Hepatocyte (in vitro differentiated cells): ENCODE results near the gene RALGAPA2. TPM values are rescaled to one million over a fixed set of nuclear protein-coding genes. Genes with fewer than 3 reads are reported as not detected.

ENCODE experiments used
- DNase-seq: peaks from one replicate; pipeline ENCODE4 v3.0.0-alpha.2; 2016; ENCODE audit warnings: low spot score
- H2AFZ ChIP-seq: fragments of 200-600 bp; sonication (generic); 2 replicates; pipeline ENCODE4 v1.6.0; 2016; ENCODE audit warnings: antibody characterized with exemption, mild to moderate bottlenecking
- H3K27ac ChIP-seq: fragments of 200-600 bp; sonication (generic); 2 replicates; pipeline ENCODE4 v1.5.1; 2016; ENCODE audit warnings: mild to moderate bottlenecking
- H3K27me3 ChIP-seq: fragments of 200-600 bp; sonication (generic); 2 replicates; pipeline ENCODE4 v1.6.1; 2016
- H3K36me3 ChIP-seq: fragments of 200-600 bp; sonication (generic); replicated peaks from 2 replicates; pipeline ENCODE4 v1.5.1; 2016; ENCODE audit warnings: low read depth; ENCODE audit not compliant: insufficient read depth
- H3K4me1 ChIP-seq: fragments of 200-600 bp; sonication (generic); 2 replicates; pipeline ENCODE4 v1.5.1; 2016; ENCODE audit warnings: mild to moderate bottlenecking, moderate library complexity; ENCODE audit not compliant: insufficient read depth
- H3K4me2 ChIP-seq: fragments of 200-600 bp; sonication (generic); 2 replicates; pipeline ENCODE4 v1.6.0; 2016
- H3K4me3 ChIP-seq: fragments of 200-600 bp; sonication (generic); 2 replicates; pipeline ENCODE4 v1.5.1; 2016; ENCODE audit warnings: mild to moderate bottlenecking
- H3K79me2 ChIP-seq: fragments of 200-600 bp; sonication (generic); 2 replicates; pipeline ENCODE4 v1.6.0; 2017; ENCODE audit warnings: mild to moderate bottlenecking
- H3K9me2 ChIP-seq: fragments of 200-600 bp; sonication (generic); replicated peaks from 2 replicates; pipeline ENCODE4 v1.6.0; 2017; ENCODE audit warnings: mild to moderate bottlenecking; ENCODE audit not compliant: insufficient read depth
- H3K9me3 ChIP-seq: fragments of 200-600 bp; sonication (generic); 2 replicates; pipeline ENCODE4 v1.5.1; 2016; ENCODE audit warnings: low read depth, mild to moderate bottlenecking
- H4K20me1 ChIP-seq: fragments of 200-600 bp; sonication (generic); 2 replicates; pipeline ENCODE4 v1.6.0; 2016; ENCODE audit warnings: mild to moderate bottlenecking; ENCODE audit not compliant: insufficient read depth, poor library complexity, severe bottlenecking
- CTCF ChIP-seq: fragments of 200-600 bp; sonication (generic); IDR thresholded peaks from 2 replicates; pipeline ENCODE4 v1.5.1; 2016; ENCODE audit warnings: antibody characterized with exemption, mild to moderate bottlenecking; ENCODE audit not compliant: poor library complexity
- EZH2 ChIP-seq: fragments of 200-600 bp; sonication (generic); IDR thresholded peaks from 2 replicates; pipeline ENCODE4 v1.6.1; 2016; ENCODE audit warnings: antibody characterized with exemption, mild to moderate bottlenecking, borderline replicate concordance
- EZH2phosphoT487 ChIP-seq: fragments of 200-600 bp; sonication (generic); IDR thresholded peaks from one replicate; pipeline ENCODE4 v1.6.1; 2018; ENCODE audit warnings: antibody characterized with exemption, mild to moderate bottlenecking, low read depth, moderate library complexity; ENCODE audit not compliant: unreplicated experiment, severe bottlenecking
- WGBS: methylation state at CpG from one replicate; pipeline ENCODE4 v1.1.6; 2016; ENCODE audit warnings: low lambda C conversion rate; ENCODE audit errors: missing lambda C conversion rate; 5-methylcytosine and 5-hydroxymethylcytosine counted together
- polyA plus RNA-seq: library from polyadenylated mRNA; unstranded; fragments of >200 nt; fragmentation: Nextera tagmentation; extraction: Ambion mirVana; gene quantifications from 2 replicates; pipeline ENCODE4 v1.2.1, GENCODE V29; 2016
- total RNA-seq: library from RNA; depleted of rRNA; stranded (reverse); fragments of >200 nt; gene quantifications from 2 replicates; pipeline ENCODE4 v1.2.3, GENCODE V29; 2014

The RALGAPA2 gene
- total and polyA plus RNA-seq, 2 experiments from 2014 or later: 16.8 to 35.3 TPM

DNA sequence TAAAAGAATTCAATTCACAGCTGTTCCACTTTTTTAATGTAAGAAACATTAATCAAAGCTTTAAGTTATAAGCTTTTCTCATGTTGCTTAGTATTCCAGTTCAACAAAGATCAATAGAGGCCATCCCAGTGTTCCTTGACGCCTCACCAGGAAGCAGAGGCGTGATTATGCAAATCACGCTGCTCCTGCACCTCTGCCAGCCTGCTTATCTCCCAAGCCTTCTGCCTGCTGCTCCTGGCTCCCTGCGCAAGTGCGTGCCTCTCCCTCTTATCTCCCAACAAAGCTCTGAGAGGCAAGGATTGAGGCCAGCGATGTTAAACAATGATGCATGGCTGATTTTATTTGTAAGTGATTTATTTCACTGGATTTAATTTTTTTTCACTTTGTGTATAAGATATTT is 301.8 kb downstream of the RALGAPA2 start:
- H3K9me3 ChIP-seq: no peaks in the 10 kb centered on the region
- peak; percentile 59 for DNase-seq
- no peaks in the 10 kb centered on the region for H3K9me2 ChIP-seq
- no peaks in the 10 kb centered on the region for H3K79me2 ChIP-seq
- 20% methylated on average over 6 of the region's 6 CpGs for WGBS
- H3K27ac ChIP-seq: no peak overlapping the region
- H3K4me3 ChIP-seq: no peak overlapping the region
- no peak for TF ChIP-seq EZH2phosphoT487
- TF ChIP-seq EZH2: no peak
- no peak for TF ChIP-seq CTCF
- H4K20me1 ChIP-seq: no peaks in the 10 kb centered on the region
- no peaks in the 10 kb centered on the region for H3K4me1 ChIP-seq
- no peaks in the 10 kb centered on the region for H3K27me3 ChIP-seq
- H3K36me3 ChIP-seq: no peaks in the 10 kb centered on the region
- no peak overlapping the region for H2AFZ ChIP-seq
- no peak overlapping the region for H3K4me2 ChIP-seq

DNA sequence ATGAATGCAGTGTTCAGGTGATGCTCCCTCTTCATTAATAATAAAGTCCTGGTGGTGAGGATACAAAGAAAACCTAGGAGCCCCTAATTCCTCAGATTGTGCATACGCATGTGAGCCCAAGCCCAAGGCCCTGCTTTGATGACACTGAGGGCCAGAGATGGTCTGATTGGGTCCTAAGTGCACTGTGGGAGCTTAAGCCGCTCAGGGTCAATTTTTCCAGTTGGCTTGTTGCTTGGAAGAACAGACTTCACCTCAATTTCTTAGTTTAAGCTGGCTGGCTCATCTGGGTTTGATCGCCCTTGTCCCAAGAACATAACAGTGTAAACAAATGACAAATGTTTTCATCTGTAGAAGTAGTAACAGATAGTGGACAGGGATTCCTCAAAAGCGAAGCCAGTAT is 303.1 kb downstream of the RALGAPA2 start:
- Histone ChIP-seq H3K4me2 (no peak overlapping the region), H3K27ac (no peak overlapping the region), H3K4me1 (no peaks in the 10 kb centered on the region), H4K20me1 (no peaks in the 10 kb centered on the region), H3K4me3 (no peak overlapping the region), H3K36me3 (no peaks in the 10 kb centered on the region), H3K27me3 (no peaks in the 10 kb centered on the region), H3K79me2 (no peaks in the 10 kb centered on the region), H2AFZ (no peak overlapping the region), H3K9me3 (no peaks in the 10 kb centered on the region), H3K9me2 (no peaks in the 10 kb centered on the region)
- no peak for TF ChIP-seq EZH2
- no peak for TF ChIP-seq EZH2phosphoT487
- no peak for TF ChIP-seq CTCF
- 95% methylated on average over 4 of the region's 4 CpGs for WGBS
- no peak for DNase-seq

DNA sequence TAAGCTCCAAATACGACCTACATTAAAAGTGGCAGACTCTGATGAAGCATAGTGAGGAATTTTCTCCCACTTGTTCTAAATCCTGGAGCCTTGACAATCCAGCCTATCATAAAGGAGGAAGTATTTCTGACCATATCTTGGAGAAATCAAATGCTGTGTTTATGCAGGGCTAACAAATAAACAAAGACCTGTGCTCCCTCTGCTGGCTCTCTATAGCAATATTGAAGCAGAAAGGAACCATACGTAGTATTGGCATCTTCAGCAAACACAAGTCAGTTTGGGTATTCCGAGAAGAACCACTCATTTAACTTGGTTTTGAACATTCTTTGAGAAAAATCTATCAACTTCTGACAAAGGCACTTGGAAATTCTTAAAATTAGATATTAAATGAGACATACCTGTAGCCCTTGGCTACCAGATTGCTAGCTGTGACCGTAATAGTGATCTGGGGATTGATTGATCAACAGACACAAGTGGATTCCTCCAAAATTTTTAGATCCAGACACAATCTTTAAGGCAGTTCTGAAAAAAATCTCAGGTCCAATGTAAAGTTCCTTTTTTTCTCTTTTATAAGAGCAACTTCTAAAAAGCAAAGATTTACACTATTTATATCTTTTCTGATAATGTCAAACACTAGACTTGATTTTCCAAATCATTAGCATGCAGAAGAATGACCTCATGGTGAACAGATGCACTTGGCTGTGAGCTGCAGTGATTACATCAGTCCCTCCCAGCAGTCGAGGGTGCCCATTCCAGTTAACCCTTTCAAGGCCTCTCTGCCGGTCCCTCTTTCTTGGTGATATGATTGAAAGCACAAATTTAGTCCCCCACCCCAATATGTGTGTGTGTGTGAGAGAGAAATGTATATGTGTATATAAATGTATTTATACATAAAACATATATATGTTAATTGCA is 304.3 kb downstream of the RALGAPA2 start:
- Histone ChIP-seq H3K9me2 (no peaks in the 10 kb centered on the region), H3K27me3 (no peaks in the 10 kb centered on the region), H3K36me3 (no peaks in the 10 kb centered on the region), H3K79me2 (no peaks in the 10 kb centered on the region), H3K4me1 (no peaks in the 10 kb centered on the region), H3K9me3 (no peaks in the 10 kb centered on the region), H2AFZ (no peak overlapping the region), H3K4me2 (no peak overlapping the region), H3K27ac (no peak overlapping the region), H4K20me1 (no peaks in the 10 kb centered on the region), H3K4me3 (no peak overlapping the region)
- WGBS: 70% methylated on average over 6 of the region's 6 CpGs
- DNase-seq: no peak
- TF ChIP-seq EZH2 (no peak), CTCF (peak; percentile 41)
